T-helper 1 cell treated with Interleukin-12 subunit alpha and Interleukin-12 subunit beta and Interleukin-4 antibody, amounts not matched to agents 30 ng/mL and 1 ng/mL, for 36 hours (primary cell): ENCODE results near the gene ZNF90. TPM values are rescaled to one million over a fixed set of nuclear protein-coding genes. Genes with fewer than 3 reads are reported as not detected.
"Not testable (repeated sequence)": the region's sequence is repeated elsewhere in the genome, so short reads cannot be mapped to it uniquely, and the experiment has no call there.

Experiments
- intact Hi-C: fragments of 100-400 bp; cut with micrococcal nuclease; formaldehyde crosslinking; loops from one replicate; pipeline ENCODE4 v1.15.1; 2024
- total RNA-seq: library from RNA; stranded (reverse); gene quantifications from 2 replicates; pipeline ENCODE4 v1.2.3, GENCODE V29; 2022

The ZNF90 gene
- total RNA-seq, 1 donor from 2014 or later = 4.1 TPM

- intact Hi-C loops = no loop called here
Measured at GRCh38 chr19:20102097-20102496, 24.3 kb downstream of the ZNF90 start.

GRCh38 chr19:20103091-20103740, 25.4 kb downstream of the ZNF90 start:
- intact Hi-C loops = no loop called here

DNA sequence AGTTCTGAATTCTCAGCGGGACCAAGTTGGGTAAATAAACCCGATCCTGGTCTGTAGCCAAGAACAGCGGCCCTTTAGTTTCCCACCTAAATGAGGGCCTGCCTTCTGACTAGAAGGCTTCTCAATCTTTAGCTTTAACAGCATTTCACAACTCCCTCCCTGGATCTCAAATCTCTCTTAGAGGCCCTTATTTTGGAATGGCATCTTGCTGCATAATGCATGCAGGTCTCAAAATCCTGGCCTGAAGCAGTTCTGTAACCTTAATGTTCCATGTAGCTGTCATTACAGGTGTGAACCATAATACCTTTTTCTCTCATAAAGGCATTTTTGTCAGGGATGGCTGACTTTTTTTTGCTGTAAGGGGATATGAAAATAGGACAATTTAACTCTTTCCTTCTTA, 29.5 kb downstream of the ZNF90 start:
- intact Hi-C loops = no loop called here

- intact Hi-C loops = not testable (repeated sequence)
Measured at GRCh38 chr19:20118064-20118839, 40.5 kb downstream of the ZNF90 start.

DNA sequence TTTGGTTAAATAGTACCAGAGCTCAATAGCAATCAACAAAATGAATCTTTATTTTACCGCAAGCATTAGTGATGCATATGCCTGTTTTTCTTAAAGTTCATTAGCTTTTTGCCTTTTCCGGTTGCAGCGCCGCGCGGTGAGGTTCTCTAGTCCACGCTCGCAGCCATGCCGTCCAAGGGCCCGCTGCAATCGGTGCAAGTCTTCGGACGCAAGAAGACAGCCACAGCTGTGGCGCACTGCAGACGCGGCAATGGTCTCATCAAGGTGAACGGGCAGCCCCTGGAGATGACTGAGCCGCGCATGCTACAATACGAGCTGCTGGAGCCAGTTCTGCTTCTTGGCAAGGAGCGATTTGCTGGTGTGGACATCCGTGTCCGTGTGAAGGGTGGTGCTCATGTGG, 47.1 kb downstream of the ZNF90 start:
- intact Hi-C loops = no loop called here

- intact Hi-C loops = not testable (repeated sequence)
Measured at GRCh38 chr19:20132933-20133332, 55.1 kb downstream of the ZNF90 start.

GRCh38 chr19:20137714-20138113, 59.9 kb downstream of the ZNF90 start:
- intact Hi-C loops = not testable (repeated sequence)

DNA sequence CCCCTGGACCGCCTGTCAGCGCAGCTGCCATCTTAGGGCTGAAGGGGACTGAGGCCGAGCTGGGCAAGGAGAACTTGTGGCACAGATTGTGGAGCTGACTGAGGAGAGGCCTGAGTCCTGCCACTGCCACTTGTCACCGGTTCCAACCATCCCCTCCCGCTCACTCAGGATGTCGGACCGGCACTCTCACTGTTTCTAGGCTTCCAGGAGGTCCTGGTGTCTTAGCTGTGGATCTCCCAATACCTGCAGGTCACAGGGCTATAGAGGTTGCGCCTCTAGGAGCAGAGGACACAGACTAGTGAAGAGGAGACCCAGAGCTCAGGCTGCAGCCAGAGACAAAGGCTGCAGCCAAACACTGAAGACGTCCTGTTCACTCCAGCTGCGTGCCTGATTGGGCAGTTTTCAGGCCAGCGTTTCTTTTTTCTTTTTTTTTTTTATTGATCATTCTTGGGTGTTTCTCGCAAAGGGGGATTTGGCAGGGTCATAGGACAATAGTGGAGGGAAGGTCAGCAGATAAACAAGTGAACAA, 73.9 kb downstream of the ZNF90 start:
- intact Hi-C loops = no loop called here

- intact Hi-C loops = not testable (repeated sequence)
Measured at GRCh38 chr19:20152506-20152905, 74.7 kb downstream of the ZNF90 start.

DNA sequence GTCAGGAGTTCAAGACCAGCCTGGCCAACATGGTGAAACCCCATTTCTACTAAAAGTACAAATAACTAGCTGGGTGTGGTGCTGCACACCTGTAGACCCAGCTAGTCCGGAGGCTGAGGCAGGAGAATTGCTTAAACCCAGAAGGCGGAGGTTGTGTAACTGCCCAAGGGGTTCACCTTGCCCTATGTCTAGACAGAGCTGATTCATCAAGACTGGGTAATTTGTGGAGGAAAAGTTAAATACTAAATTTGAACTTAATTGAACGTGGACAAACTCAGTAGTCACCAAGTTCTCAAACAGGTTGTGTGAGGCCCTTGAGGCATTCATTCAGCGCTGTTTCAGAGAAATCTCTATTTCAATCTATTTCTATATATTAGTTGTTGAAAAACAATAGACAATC, 75.5 kb downstream of the ZNF90 start:
- intact Hi-C loops = no loop called here

DNA sequence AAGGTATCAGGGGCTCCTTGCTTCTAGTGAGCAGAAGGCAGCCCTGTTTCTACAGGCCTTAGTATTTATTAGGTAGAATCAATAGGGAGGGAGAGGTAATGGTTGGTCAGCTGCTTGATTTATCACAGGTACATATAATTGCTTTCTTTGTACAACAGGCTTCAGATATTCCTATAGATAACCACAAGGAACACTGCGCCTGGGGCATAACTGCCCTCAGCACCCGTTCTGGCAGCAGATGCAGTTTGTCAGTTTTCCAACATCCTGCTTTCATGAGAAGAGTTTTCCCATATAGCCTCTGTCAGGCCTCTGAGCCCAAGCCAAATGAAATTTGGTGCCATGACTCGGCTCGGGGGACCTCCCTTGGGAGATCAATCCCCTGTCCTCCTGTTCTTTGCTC, 76.8 kb downstream of the ZNF90 start:
- intact Hi-C loops = no loop called here

GRCh38 chr19:20162821-20163220, 85.0 kb downstream of the ZNF90 start:
- intact Hi-C loops = no loop called here

- intact Hi-C loops = no loop called here
Measured at GRCh38 chr19:20164456-20164855, 86.7 kb downstream of the ZNF90 start.

- intact Hi-C loops = loop anchor here (2.0 to 5.0 kb wide), 3 partner anchors 299 to 1231 kb away; partner anchors contain the start of genes ZNF493 and ZNF66
Measured at GRCh38 chr19:20165971-20166592, 88.3 kb downstream of the ZNF90 start.

GRCh38 chr19:20167020-20167644, 89.3 kb downstream of the ZNF90 start, which contains the start of gene ZNF486:
Gene ZNF486 (plus strand): TSS chr19:20167214. CDS start chr19:20167331, 117 bp downstream.
- intact Hi-C loops = loop anchor here (1.0 to 5.0 kb wide), 6 partner anchors 71 to 1230 kb away; partner anchors contain the start of genes ZNF493, ZNF66, ZNF682 and ZNF85

GRCh38 chr19:20167651-20168122, 89.9 kb downstream of the ZNF90 start:
- intact Hi-C loops = loop anchor here (1.0 to 5.0 kb wide), 6 partner anchors 71 to 1230 kb away; partner anchors contain the start of genes ZNF493, ZNF66, ZNF682 and ZNF85

Other genes with a start within 250 kb of the ZNF90 start
- 16.5 and 17.6 TPM in 2 replicates for gene ZNF253, start 212.1 kb upstream of the ZNF90 start, total RNA-seq
- 7.3 and 7.4 TPM in 2 replicates for gene ZNF93, start 177.1 kb upstream of the ZNF90 start, total RNA-seq
- 4.8 and 6.6 TPM in 2 replicates for gene ZNF682, start 38.5 kb upstream of the ZNF90 start, total RNA-seq
- 4.4 TPM in 2 replicates for gene ZNF486, start 89.2 kb downstream of the ZNF90 start, total RNA-seq